ENCODE results near the gene C1QTNF6.

- TF ChIP-seq, protein P1, sequence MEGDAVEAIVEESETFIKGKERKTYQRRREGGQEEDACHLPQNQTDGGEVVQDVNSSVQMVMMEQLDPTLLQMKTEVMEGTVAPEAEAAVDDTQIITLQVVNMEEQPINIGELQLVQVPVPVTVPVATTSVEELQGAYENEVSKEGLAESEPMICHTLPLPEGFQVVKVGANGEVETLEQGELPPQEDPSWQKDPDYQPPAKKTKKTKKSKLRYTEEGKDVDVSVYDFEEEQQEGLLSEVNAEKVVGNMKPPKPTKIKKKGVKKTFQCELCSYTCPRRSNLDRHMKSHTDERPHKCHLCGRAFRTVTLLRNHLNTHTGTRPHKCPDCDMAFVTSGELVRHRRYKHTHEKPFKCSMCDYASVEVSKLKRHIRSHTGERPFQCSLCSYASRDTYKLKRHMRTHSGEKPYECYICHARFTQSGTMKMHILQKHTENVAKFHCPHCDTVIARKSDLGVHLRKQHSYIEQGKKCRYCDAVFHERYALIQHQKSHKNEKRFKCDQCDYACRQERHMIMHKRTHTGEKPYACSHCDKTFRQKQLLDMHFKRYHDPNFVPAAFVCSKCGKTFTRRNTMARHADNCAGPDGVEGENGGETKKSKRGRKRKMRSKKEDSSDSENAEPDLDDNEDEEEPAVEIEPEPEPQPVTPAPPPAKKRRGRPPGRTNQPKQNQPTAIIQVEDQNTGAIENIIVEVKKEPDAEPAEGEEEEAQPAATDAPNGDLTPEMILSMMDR (conservative IDR thresholded peaks at IDR 0.05 in 1 of 2, IDR thresholded peaks at IDR 0.05 in 1 of 2; ENCODE audit: extremely low read depth in 1 of 2, insufficient read depth in 1 of 2, low read depth in 1 of 2, low read length in 2 of 2), result no peak
- no peak for TF ChIP-seq EZH2 (IDR thresholded peaks at IDR 0.05; ENCODE audit: borderline replicate concordance, low read length)
These were observed 17.9 kb downstream of the C1QTNF6 start for GRCh38 chr22:37169947-37170688.
